Natural killer cell treated with Interleukin-12 subunit alpha and Interleukin-12 subunit beta and Interleukin-15 and Interleukin-18, amount 100 ng/mL, for 72 hours (primary cell): ENCODE results near the gene IFNA17. TPM values are rescaled to one million over a fixed set of nuclear protein-coding genes. Genes with fewer than 3 reads are reported as not detected.
"Not testable (repeated sequence)": the region's sequence is repeated elsewhere in the genome, so short reads cannot be mapped to it uniquely, and the experiment has no call there.

Source experiments
- ATAC-seq, 2 donors: fragments of 150-1000 bp; cut with Tn5 transposase in 1 of 2; sonication (Bioruptor Pico), chemical (Tn5 transposase) in 1 of 2; 2 replicates each; pipeline ENCODE4 v1.10.0; 2021
- DNase-seq: peaks from one replicate; pipeline ENCODE4 v3.0.0; 2022; ENCODE audit warnings: low spot score
- H3K27ac Mint-ChIP-seq, 2 donors: 1 replicate in 1 of 2; 2 replicates in 1 of 2; pipeline ENCODE4 v1.8.0; 2022; ENCODE audit warnings: mixed read lengths in 2 of 2, mild to moderate bottlenecking in 1 of 2, moderate library complexity in 1 of 2
- H3K27me3 Mint-ChIP-seq, 2 donors: 1 replicate in 1 of 2; 2 replicates in 1 of 2; pipeline ENCODE4 v1.8.0; 2022; ENCODE audit warnings: mixed read lengths in 2 of 2
- H3K36me3 Mint-ChIP-seq: one replicate; pipeline ENCODE4 v1.8.0; 2022; ENCODE audit warnings: mixed read lengths
- H3K4me1 Mint-ChIP-seq, 2 donors: 1 replicate in 1 of 2; 2 replicates in 1 of 2; pipeline ENCODE4 v1.8.0; 2022; ENCODE audit warnings: low read depth in 2 of 2, mixed read lengths in 2 of 2, mild to moderate bottlenecking in 1 of 2
- H3K4me3 Mint-ChIP-seq: one replicate; pipeline ENCODE4 v1.8.0; 2022; ENCODE audit warnings: mixed read lengths
- H3K9me3 Mint-ChIP-seq: 2 replicates; pipeline ENCODE4 v1.8.0; 2022; ENCODE audit warnings: mixed read lengths
- total RNA-seq, 2 donors: library from RNA; stranded (reverse); gene quantifications; one replicate each; pipeline ENCODE4 v1.2.3, GENCODE V29; 2022

The IFNA17 gene
- total RNA-seq, 2 donors from 2014 or later: not detected

DNA sequence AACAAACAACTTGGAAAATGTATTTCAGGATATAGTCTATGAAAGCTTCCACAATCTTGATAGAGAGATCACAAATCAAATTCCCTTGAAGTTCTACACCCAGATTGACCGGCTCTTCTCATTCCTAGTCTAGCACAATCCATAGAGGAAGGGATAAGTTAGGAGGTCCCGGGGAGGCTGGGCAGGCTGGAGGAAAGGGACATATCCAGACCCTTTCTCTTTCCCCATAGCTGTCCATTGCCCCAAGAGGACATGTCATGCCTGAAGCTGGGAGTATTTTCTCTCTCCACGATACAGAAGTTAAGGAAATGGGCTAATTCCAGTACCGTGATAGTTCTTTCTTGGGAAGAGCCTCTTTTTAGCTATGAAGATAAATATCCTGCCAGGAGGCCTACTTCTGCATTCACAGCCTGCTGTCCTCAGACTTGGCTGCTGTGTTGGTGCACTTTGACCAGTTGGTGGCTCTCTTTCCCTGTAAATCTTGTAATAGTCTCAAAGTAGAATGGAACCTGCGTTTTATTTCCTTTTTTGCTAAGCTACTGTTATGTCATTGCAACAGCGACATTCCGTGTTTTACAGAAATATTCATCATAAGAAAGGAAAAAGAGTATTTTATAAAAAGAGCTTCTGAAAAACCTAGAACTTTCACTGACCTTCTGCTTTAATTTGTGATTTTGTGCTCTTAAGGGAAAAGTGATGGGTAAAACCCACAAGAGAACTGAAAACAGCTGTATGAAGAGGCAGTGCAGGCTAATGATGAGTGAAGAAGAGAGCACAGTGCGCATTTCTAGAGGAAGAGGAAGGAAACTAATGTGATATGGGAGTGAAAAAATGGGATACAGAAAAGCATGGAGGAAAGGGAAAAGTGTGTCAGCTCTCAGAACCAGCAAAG lies 7.7 kb upstream of the IFNA17 start:
- not testable (repeated sequence) for H3K36me3 Mint-ChIP-seq, H3K4me1 Mint-ChIP-seq, DNase-seq, H3K9me3 Mint-ChIP-seq, H3K27ac Mint-ChIP-seq, H3K4me3 Mint-ChIP-seq
- peak in 1 of 2 donors; percentile 56 for ATAC-seq
- H3K27me3 Mint-ChIP-seq: peaks cover 17 to 28% of the 10 kb centered on the region in 2 donors

GRCh38 chr9:21234153-21234687 lies 6.2 kb upstream of the IFNA17 start:
- Mint-ChIP-seq H3K27me3 (peaks cover 15 to 22% of the 10 kb centered on the region in 2 donors), H3K4me1 (peaks cover 3 to 5% of the 10 kb centered on the region in 2 donors)

DNA sequence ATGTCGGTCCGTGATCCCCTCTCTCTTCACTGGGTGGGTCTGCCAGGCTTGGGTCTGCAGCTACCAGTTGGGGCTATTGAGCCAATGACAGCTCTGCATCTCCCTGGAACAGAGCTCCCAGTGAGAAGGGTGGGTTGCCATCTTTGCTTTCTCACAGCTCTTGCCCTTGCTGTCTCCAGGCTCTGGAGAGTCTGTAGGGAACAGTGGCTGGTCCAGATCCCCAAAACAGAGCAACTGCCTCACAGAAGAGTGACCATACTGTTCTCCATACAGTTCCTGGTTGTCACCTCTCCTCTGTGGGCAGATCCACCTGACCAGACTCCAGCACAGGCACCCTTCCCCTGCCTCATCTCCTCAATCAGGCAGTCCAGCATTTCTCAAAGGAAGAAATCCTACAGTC lies 5.2 kb upstream of the IFNA17 start:
- Mint-ChIP-seq H3K27ac (no peak overlapping the region), H3K9me3 (no peaks in the 10 kb centered on the region), H3K4me1 (peaks cover 3 to 5% of the 10 kb centered on the region in 2 donors), H3K36me3 (no peaks in the 10 kb centered on the region), H3K27me3 (peaks cover 11 to 18% of the 10 kb centered on the region in 2 donors), H3K4me3 (no peak overlapping the region)
- ATAC-seq (peak in 1 of 2 donors; percentile 20), DNase-seq (no peak)

More at GRCh38 chr9:21234153-21234687, 6.2 kb upstream of the IFNA17 start:
- no peaks in the 10 kb centered on the region for H3K9me3 Mint-ChIP-seq
- H3K36me3 Mint-ChIP-seq: no peaks in the 10 kb centered on the region
- DNase-seq (no peak), ATAC-seq (peak in 1 of 2 donors; percentile 28)
- H3K27ac Mint-ChIP-seq: no peak overlapping the region
- no peak overlapping the region for H3K4me3 Mint-ChIP-seq

GRCh38 chr9:21217211-21217610 lies 10.8 kb downstream of the IFNA17 start, which contains the start of gene IFNA16:
Gene IFNA16, minus strand, starts transcription at chr9:21217311. Its CDS starts 6 bp downstream, at chr9:21217305.
- peaks cover 27 to 49% of the 10 kb centered on the region in 2 donors for H3K27me3 Mint-ChIP-seq
- DNase-seq, H3K9me3 Mint-ChIP-seq, ATAC-seq, H3K4me1 Mint-ChIP-seq, H3K27ac Mint-ChIP-seq, H3K4me3 Mint-ChIP-seq, H3K36me3 Mint-ChIP-seq: not testable (repeated sequence)

DNA sequence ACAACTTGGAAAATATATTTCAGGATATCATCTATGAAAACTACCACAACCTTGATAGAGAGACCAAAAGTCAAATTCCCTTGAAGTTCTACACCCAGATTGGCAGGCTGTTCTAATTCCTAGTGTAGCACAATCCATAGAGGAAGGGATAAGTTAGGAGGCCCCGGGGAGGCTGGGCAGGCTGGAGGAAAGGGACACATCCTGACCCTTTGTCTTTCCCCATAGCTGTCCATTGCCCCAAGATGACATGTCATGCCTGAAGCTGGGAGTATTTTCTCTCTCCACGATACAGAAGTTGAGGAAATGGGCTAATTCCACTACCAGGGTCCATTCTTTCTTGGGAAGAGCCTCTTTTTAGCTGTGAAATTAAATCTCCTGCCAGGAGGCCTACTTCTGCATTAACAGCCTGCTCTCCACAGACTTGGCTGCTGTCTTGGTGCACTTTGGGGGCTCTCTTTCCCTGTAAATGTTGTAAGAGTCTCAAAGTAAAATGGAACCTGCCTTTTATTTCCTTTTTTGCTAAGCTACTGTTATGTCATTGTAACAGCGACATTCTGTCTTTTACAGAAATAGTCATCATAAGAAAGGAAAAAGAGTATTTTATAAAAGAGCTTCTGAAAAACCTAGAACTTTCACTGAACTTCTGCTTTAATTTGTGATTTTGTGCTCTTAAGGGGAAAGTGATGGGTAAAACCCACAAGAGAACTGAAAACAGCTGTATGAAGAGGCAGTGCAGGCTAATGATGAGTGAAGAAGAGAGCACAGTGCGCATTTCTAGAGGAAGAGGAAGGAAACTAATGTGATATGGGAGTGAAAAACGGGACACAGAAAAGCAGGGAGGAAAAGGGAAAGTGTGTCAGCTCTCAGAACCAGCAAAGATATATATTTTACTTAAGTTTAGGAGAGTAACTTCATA lies 14.4 kb downstream of the IFNA17 start:
- peak overlapping the region; percentile 60 for H3K4me3 Mint-ChIP-seq
- H3K36me3 Mint-ChIP-seq, H3K27ac Mint-ChIP-seq, ATAC-seq, DNase-seq, H3K9me3 Mint-ChIP-seq, H3K4me1 Mint-ChIP-seq: not testable (repeated sequence)
- peaks cover 12 to 25% of the 10 kb centered on the region in 2 donors for H3K27me3 Mint-ChIP-seq

DNA sequence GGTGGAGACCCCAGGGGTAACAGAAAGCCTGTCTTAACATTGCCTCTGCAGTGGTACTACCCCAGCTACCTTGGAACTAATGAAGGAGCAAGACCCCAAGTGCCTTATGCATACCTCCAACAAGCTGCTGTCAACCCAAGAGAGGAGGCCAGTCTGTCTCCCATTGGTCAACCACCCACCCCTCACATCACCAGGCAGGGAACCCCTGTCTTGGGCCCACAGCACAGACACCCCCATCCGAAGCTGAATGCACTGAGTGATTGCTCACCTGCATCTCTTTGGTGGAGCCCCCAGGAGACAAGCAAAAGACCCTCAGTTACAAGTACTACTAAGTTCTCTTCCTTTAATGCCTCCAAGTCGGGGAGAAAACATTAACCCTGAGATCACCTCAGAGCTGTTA lies 15.9 kb downstream of the IFNA17 start:
- not testable (repeated sequence) for H3K9me3 Mint-ChIP-seq, H3K36me3 Mint-ChIP-seq, H3K27ac Mint-ChIP-seq, DNase-seq, H3K4me3 Mint-ChIP-seq, H3K4me1 Mint-ChIP-seq
- peaks cover 12 to 21% of the 10 kb centered on the region in 2 donors for H3K27me3 Mint-ChIP-seq
- peak in 1 of 2 donors; percentile 41 for ATAC-seq

GRCh38 chr9:21210782-21211181 lies 17.2 kb downstream of the IFNA17 start:
- H3K9me3 Mint-ChIP-seq, H3K4me3 Mint-ChIP-seq: not testable (repeated sequence)
- H3K27me3 Mint-ChIP-seq: peaks cover 8 to 20% of the 10 kb centered on the region in 2 donors

DNA sequence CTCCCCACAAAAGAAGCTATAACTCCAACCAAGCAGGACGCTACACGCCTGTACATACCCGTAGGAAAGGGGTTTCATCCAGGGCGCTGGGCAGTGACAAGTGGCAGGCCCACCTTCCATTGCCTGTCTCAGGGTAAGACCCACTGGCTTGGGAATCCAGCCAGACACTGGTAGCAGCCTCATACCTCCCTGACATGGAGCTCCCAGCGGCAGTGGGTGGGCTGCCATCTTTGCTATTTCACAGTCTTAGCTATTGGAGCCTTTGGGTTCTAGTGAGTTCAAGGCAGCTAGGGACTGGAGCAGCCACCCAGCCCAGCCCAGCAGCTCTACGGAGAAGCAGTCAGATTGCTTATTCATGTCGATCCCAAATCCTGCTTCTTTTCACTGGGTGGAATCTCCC lies 17.7 kb downstream of the IFNA17 start:
- Mint-ChIP-seq H3K36me3 (peaks cover 4% of the 10 kb centered on the region), H3K27ac (no peak overlapping the region), H3K4me3 (no peak overlapping the region), H3K4me1 (peaks cover 0 to 6% of the 10 kb centered on the region in 2 donors), H3K27me3 (peaks cover 8 to 20% of the 10 kb centered on the region in 2 donors), H3K9me3 (no peaks in the 10 kb centered on the region)
- DNase-seq (no peak), ATAC-seq (no peak)

More at GRCh38 chr9:21210782-21211181, 17.2 kb downstream of the IFNA17 start:
- ATAC-seq, DNase-seq, H3K36me3 Mint-ChIP-seq, H3K27ac Mint-ChIP-seq, H3K4me1 Mint-ChIP-seq: not testable (repeated sequence)

DNA sequence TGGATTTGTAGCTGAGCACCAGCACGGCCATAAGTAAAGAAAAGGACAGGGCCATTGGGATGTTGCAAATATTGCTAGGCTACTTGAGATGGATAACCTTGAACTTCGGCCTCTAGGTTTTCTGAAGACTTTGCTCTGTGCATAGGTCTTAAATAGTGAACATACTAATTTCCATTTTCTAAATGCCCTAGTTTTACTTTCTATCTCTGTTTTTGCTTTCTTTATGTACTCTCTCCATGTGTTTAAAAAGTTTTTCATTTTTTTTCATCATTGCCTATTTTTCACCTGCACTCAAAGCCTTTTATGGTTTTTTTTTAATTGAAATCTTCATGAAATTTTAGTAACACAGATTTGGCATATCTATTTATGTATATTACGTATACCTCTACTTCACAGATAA lies 21.0 kb downstream of the IFNA17 start, which contains the start of gene IFNA10:
Gene IFNA10 (minus strand): TSS at position 101 of the 400 bp plus-strand sequence. CDS start 46 bp downstream, at position 55.
- peaks cover 14 to 17% of the 10 kb centered on the region in 2 donors for H3K27me3 Mint-ChIP-seq

DNA sequence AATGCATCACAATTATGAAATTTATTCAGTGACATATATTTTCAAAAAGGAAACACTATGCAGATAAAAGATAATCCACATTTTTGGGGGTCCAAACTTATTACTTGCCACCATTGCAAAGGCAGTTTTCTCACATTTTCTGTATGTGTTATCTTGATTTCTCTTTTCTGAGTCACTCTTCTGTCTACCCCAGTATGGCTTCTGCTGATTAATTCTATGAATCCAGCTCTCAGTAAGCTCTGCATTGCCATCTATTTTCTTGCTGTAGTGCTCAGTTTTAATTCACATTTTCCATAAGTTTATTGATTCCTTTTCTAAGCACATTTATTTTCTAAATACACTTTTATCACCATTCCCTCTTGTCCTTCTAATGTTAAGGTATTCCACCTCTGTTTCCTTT lies 22.8 kb downstream of the IFNA17 start:
- H3K4me3 Mint-ChIP-seq: no peak overlapping the region
- no peaks in the 10 kb centered on the region for H3K4me1 Mint-ChIP-seq
- DNase-seq: no peak
- no peaks in the 10 kb centered on the region for H3K9me3 Mint-ChIP-seq
- ATAC-seq: no peak
- H3K27ac Mint-ChIP-seq: no peak overlapping the region
- peaks cover 21 to 25% of the 10 kb centered on the region in 2 donors for H3K27me3 Mint-ChIP-seq
- peaks cover 5% of the 10 kb centered on the region for H3K36me3 Mint-ChIP-seq

More for the DNA sequence above, 21.0 kb downstream of the IFNA17 start, which contains the start of gene IFNA10:
- not testable (repeated sequence) for DNase-seq, H3K27ac Mint-ChIP-seq, H3K9me3 Mint-ChIP-seq, ATAC-seq, H3K36me3 Mint-ChIP-seq, H3K4me1 Mint-ChIP-seq, H3K4me3 Mint-ChIP-seq

DNA sequence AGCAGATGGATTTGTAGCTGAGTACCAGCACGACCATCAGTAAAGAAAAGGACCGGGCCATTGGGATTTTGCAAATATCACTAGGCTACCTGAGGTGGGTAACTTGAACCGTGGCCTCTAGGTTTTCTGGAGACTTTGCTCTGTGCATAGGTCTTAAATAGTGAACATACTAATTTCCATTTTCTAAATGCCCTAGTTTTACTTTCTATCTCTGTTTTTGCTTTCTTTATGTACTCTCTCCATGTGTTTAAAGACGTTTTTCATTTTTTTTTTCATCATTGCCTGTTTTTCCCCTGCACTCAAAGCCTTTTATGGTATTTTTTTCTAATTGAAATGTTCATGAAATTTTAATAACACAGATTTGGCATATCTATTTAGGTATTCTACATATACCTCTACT lies 25.9 kb downstream of the IFNA17 start, which contains the start of gene IFNA7:
Gene IFNA7 (minus strand): TSS at position 101 of the 400 bp plus-strand sequence. CDS start 40 bp downstream, at position 61.
- not testable (repeated sequence) for H3K36me3 Mint-ChIP-seq, H3K4me1 Mint-ChIP-seq, H3K4me3 Mint-ChIP-seq, H3K9me3 Mint-ChIP-seq, DNase-seq, H3K27ac Mint-ChIP-seq, ATAC-seq
- H3K27me3 Mint-ChIP-seq: peaks cover 21 to 25% of the 10 kb centered on the region in 2 donors

GRCh38 chr9:21194867-21195776 lies 32.9 kb downstream of the IFNA17 start:
- not testable (repeated sequence) for H3K9me3 Mint-ChIP-seq, H3K36me3 Mint-ChIP-seq, DNase-seq, H3K27me3 Mint-ChIP-seq, H3K4me1 Mint-ChIP-seq
- ATAC-seq: peak; percentile 65 to 80
- Mint-ChIP-seq H3K4me3 (peak overlapping the region; percentile 63), H3K27ac (peak overlapping the region in 1 of 2 donors; percentile 52)
